Thyroid gland (tissue), 4 donors: ENCODE measurements around the gene BMPR2.

Experiments
- POLR2A ChIP-seq, 2 donors: fragments of 450-650 bp; IDR thresholded peaks; one replicate each; pipeline ENCODE4 v1.6.1; 2017; ENCODE audit warnings: antibody characterized with exemption in 2 of 2, mild to moderate bottlenecking in 2 of 2, moderate library complexity in 1 of 2
- TF ChIP-seq, protein P1 (sequence below), 6 experiments: fragments of 200-600 bp in 3 of 6; fragments of 450-650 bp in 3 of 6; sonication (generic) in 3 of 6; IDR thresholded peaks; one replicate each; pipeline ENCODE4 v1.5.1; 2016 to 2019; ENCODE audit warnings: antibody characterized with exemption in 6 of 6, mild to moderate bottlenecking in 2 of 6, inconsistent platforms in 1 of 6, moderate library complexity in 1 of 6

DNA sequence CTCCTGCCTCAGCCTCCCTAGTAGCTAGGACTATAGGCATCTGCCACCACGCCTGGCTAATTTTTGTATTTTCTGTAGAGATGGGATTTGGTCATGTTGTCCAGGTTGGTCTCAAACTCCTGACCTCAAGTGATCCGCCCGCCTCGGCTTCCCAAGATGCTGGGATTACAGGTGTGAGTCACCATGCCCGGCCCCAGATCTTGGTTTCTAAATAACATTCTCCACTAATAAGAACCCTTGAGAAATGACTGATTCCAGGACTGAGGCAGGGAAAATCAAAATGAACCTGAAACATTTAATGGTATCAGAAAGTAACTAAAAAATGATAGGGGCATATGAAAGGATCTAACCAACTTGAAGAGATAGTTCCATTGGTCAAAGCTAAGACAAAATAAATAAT lies 34.0 kb downstream of the BMPR2 start:
- TF ChIP-seq, protein P1, sequence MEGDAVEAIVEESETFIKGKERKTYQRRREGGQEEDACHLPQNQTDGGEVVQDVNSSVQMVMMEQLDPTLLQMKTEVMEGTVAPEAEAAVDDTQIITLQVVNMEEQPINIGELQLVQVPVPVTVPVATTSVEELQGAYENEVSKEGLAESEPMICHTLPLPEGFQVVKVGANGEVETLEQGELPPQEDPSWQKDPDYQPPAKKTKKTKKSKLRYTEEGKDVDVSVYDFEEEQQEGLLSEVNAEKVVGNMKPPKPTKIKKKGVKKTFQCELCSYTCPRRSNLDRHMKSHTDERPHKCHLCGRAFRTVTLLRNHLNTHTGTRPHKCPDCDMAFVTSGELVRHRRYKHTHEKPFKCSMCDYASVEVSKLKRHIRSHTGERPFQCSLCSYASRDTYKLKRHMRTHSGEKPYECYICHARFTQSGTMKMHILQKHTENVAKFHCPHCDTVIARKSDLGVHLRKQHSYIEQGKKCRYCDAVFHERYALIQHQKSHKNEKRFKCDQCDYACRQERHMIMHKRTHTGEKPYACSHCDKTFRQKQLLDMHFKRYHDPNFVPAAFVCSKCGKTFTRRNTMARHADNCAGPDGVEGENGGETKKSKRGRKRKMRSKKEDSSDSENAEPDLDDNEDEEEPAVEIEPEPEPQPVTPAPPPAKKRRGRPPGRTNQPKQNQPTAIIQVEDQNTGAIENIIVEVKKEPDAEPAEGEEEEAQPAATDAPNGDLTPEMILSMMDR (IDR thresholded peaks at IDR 0.05) = no peak
- no peak for TF ChIP-seq POLR2A (IDR thresholded peaks at IDR 0.05)
